ENCODE measurements around the gene NT5DC3.

- TF ChIP-seq CTCF (IDR thresholded peaks at IDR 0.05; ENCODE audit: poor library complexity) (no peak), EZH2 (IDR thresholded peaks at IDR 0.05; ENCODE audit: borderline replicate concordance) (no peak), EZH2phosphoT487 (IDR thresholded peaks at IDR 0.05; ENCODE audit: low read depth, severe bottlenecking, unreplicated experiment) (no peak)
Observed at GRCh38 chr12:103757248-103757647, 83.8 kb downstream of the NT5DC3 start.

Measured in hepatocyte (in vitro differentiated cells).